Skin epidermis (tissue), 12 donors: ENCODE data around the gene MDFIC2.

Source experiments
- H3K27ac ChIP-seq, 21 experiments: fragments of 200-600 bp; sonication (generic) in 11 of 21; one replicate each; pipeline ENCODE4 v1.5.0; 2020; ENCODE audit warnings: mild to moderate bottlenecking in 3 of 21, inconsistent platforms in 2 of 21, moderate library complexity in 2 of 21
- H3K4me3 ChIP-seq, 7 experiments: fragments of 200-600 bp; sonication (generic) in 2 of 7; one replicate each; pipeline ENCODE4 v1.5.0; 2020; ENCODE audit warnings: inconsistent platforms in 2 of 7, mild to moderate bottlenecking in 2 of 7, moderate library complexity in 1 of 7

Gene MDFIC2

DNA sequence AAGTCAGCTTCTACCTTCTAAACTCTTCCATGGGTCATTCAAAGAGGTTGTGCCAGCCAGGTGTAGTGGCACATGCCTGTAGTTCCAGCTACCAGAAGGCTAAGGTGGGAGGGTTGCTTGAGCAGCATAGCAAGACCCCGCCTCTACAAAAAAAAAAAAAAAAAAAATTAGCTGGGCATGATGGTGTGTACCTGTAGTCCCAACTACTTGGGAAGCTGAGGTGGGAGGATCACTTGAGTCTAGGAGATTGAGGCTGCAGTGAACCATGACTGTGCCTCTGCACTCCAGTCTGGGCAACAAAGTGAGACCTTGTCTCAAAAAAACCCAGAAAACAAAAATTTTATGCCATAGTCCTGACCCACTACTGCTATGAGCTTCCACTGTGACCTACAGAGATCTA is 126.8 kb downstream of the MDFIC2 start:
- no peak overlapping the region for H3K27ac ChIP-seq
- no peak overlapping the region for H3K4me3 ChIP-seq

DNA sequence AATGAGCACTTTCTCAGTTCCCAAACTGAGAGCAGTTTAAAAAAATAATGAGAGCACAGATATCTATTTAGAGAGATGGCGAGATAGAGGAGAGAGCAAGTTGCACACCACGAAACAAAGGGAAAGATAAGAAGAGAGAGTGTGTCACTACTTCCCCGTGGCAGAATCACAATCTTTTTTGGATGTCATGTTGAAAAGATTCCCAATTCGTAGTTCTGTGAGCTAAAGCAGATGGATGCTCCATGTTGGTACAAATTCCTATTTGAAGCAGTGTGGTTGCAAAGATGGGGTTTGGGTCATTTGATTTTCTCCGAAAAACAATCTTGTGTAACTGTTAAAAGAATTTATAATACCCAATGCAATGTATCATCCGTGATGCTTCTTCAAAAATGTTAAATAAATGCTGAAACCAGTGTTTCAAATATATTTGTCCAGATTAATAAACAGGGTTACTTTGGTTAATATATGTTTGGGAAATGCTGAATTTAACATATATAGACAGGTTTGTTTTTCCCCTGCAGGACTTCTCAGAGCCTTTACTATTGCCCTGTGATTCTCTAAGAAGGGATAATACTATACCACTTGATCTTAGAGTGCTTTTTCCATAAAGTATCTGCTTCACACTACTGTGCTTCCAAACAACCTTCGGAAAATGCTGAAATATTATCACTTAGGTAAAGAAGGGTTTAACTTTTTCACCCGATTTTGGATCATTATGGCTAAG is 128.5 kb downstream of the MDFIC2 start:
- H3K4me3 ChIP-seq, result no peak overlapping the region
- no peak overlapping the region for H3K27ac ChIP-seq

DNA sequence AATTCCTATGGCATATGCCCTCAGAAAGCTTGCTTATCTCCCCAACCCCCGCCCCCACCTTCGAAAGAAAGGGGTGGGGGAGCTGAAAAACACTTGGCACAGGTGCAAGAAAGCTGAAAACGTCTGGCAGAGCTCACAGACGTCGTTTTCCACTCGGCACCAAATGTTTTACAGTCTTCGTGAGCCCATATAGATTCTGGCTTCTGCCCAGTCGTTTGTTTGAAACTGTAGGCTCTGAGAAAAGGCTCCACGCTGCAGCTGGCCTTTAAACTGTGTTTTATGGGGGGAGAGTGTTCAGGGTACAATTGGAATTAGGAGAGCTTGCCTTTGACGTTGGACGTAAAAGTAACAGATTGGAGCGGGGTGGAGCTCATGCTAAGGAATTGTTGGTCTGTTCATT is 130.3 kb downstream of the MDFIC2 start:
- Histone ChIP-seq H3K27ac (no peak overlapping the region), H3K4me3 (no peak overlapping the region)

DNA sequence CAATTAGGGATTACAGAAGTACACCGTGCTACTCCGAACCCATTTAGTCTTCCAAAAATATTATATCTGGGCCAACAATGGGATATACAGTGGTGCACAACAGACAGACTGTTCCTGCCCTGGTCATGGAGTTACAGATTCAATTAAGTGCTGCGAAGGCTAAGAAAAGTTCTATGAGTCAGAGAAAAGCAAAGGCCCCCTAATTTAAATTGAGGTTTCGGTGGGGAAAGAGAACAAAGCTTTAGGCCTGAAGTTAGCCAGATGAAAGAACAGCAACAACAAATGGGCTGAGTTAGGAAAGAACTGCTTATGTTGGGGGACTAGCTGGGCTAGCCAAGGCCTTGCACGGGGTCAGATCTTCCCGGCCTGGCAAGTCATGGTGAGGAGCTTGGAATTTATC is 131.8 kb downstream of the MDFIC2 start:
- H3K27ac ChIP-seq, result no peak overlapping the region

DNA sequence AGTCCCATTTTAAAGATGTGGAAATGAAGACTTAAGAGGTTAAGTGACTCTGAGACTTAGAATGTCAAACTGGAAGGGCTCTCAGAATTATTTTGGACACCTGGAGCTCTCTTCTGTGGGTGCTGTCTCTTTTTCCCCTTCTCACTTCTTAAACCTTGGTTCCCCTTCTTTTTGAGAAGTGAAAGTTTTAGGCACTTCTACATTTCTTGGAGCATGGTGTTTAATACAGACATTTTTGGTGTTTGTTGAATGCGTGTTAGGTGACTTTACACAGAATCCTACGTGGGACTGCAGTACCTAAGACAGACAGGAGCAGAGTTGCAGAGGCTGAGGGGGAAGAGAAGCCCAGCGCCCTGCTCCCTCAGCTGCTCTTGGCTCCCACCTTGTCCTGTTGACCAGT is 133.3 kb downstream of the MDFIC2 start:
- Histone ChIP-seq H3K27ac (no peak overlapping the region), H3K4me3 (no peak overlapping the region)

More for the DNA sequence above, 131.8 kb downstream of the MDFIC2 start:
- H3K4me3 ChIP-seq, result no peak overlapping the region

DNA sequence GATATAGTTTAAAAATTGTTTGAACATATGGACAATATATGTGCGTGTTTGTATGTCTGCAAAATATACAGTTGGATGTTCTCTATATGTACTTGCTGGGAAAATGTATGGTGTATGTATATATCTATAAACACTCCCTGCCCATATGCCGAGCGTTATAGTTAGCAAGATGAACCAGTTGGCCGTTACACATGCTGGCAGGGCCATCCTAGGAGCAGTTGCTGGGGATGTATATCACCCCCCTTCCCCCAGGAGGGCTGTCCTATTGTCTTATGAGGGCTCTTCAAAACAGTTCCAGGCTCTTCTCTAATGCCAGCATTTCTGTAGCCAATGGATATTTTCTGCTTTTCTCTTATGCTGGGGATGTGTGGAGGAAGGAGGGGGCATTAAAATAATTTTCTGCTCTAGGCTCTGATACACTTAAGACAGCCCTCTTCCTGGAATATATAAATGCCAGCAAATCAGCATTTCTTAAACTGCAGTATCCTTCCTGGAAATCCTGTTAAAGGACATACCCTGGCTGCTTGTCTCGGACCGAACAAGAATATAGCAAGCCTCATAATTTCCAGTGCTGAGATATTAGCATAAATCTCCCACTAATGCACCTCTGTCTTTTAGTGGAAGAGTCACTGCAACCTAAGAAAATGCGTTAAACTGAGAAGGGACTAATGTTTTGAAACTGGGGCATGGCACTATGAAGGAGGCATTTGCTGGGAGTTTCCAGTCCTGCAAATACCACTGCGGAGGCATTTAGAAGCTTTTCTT is 134.4 kb downstream of the MDFIC2 start:
- Histone ChIP-seq H3K4me3 (no peak overlapping the region), H3K27ac (no peak overlapping the region)

DNA sequence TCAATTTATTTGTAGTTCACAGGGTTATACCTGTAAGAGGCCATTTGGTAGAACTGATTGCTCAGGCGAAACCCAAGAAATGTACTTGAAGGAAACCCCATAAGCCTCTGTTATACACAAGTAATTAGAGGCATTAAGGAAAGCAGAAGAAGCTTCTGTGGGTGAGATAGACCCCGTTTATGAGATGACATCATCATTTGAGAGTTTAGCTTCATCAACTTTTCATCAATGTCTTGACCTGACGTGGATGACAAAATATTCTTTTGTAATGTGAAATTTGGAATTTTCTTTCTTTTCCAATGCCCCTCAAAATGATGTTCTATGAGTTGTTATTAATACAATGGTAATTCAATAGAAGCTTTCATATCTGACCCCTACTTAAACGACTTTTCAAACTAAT is 136.2 kb downstream of the MDFIC2 start:
- Histone ChIP-seq H3K4me3 (no peak overlapping the region), H3K27ac (no peak overlapping the region)

DNA sequence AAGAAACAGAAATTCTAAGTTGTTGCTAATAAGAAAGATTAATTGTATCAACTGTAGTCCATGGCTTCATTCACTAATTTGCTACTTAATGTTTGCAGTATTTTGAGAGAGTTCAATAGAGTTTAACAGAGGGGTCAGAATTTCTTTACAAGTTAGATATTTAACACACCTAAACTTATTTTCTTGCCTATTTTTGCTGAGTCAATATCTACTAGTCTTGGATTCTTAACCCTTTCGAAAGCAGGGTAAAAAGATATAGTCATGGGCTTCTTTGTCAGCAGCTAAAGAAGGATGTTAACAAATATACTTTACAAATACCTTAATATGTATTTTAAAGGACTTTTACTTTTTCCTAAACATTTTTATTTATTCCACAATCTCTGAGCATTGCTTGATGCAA is 155.6 kb downstream of the MDFIC2 start:
- H3K27ac ChIP-seq, result no peak overlapping the region
- H3K4me3 ChIP-seq, result no peak overlapping the region

DNA sequence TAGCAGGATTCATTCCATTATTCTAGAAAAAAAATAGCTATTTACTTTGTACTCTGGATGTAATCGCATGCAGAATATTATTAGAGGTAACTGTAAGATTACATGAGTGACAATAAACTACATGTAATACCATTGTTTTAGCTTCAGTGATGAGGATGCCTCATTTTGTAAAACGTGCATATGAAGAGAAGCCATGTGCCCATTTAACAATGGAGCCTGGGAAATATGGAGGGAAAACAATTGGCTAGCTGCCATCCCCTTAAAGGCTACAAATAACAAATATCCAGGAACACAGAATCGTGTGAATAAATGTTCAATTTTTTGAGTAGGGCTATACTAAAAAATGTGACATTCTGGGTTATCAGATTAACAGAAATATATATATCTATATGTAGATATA is 161.8 kb downstream of the MDFIC2 start:
- H3K4me3 ChIP-seq, result no peak overlapping the region
- H3K27ac ChIP-seq, result no peak overlapping the region

DNA sequence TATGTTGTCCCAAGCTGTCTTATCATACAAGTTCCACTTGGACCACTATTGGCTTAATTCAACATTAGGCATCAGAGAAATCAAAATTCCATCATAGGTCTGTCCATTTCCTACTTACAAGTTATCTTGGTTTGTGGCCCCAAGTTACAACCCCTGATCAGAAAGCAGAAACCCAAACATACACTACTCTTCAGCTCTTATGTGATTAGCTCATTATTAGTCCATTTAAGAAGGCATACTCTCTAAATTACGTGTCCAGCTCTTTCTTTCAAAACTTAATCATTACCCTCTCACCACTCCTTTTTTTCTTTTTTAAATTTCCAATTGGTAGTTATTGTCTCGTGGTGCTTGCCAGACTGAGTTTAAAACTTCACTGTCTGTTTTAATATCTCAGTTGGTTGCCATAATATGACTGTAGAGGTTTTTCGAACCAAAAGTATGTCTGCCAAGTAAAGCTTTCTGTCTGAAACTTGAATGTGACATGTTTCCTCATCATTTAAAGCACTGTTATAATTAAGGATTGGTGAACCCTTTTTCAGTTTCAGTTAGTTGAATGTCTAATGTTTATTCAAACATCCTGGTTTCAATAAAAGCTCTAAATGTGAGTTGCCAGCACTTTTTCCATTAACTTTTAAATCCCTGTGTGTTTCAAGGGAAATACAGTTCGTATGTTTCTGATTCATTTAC is 162.6 kb downstream of the MDFIC2 start:
- Histone ChIP-seq H3K27ac (no peak overlapping the region), H3K4me3 (no peak overlapping the region)
